ENCODE results near the gene WDFY3.

DNA sequence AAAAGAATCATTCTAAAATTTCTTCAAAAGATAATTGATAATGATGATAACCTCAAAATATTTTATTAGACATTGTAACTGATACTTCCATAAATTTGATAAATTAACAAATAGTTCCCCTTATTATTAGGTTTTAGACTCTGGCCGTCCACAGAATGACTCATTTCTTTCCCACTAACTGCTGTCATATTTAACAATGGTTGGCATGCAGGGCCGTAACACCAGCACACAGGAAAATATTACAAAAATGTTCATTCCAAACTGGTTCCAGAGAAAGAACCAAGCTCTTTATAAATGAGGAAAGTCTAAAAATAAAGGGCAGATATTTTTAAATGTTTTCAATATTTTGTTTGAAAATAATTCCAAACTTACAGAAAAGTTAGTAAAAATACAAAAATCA, 28.2 kb downstream of the WDFY3 start:
- TF ChIP-seq EP300 (IDR thresholded peaks at IDR 0.05) (no peak), POLR2AphosphoS5 (IDR thresholded peaks at IDR 0.05) (no peak)
- TF ChIP-seq, protein P1, sequence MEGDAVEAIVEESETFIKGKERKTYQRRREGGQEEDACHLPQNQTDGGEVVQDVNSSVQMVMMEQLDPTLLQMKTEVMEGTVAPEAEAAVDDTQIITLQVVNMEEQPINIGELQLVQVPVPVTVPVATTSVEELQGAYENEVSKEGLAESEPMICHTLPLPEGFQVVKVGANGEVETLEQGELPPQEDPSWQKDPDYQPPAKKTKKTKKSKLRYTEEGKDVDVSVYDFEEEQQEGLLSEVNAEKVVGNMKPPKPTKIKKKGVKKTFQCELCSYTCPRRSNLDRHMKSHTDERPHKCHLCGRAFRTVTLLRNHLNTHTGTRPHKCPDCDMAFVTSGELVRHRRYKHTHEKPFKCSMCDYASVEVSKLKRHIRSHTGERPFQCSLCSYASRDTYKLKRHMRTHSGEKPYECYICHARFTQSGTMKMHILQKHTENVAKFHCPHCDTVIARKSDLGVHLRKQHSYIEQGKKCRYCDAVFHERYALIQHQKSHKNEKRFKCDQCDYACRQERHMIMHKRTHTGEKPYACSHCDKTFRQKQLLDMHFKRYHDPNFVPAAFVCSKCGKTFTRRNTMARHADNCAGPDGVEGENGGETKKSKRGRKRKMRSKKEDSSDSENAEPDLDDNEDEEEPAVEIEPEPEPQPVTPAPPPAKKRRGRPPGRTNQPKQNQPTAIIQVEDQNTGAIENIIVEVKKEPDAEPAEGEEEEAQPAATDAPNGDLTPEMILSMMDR (IDR thresholded peaks at IDR 0.05), result no peak

Data from sigmoid colon (tissue), 4 donors.